ENCODE measurements around the gene ELK3.
A peak's percentile ranks its signal among the peaks of the same experiment; 100 is the strongest.

The ELK3 gene

GRCh38 chr12:96190413-96191108 lies 3.6 kb upstream of the ELK3 start:
- no peak for DNase-seq

GRCh38 chr12:96192926-96193573 lies 1.1 kb upstream of the ELK3 start:
- no peak for DNase-seq

- DNase-seq = no peak
These were observed 358 bp downstream of the ELK3 start for GRCh38 chr12:96194576-96194889.

GRCh38 chr12:96194971-96195844 lies 1.0 kb downstream of the ELK3 start:
- peak; percentile 60 for DNase-seq

- no peak for DNase-seq
These were observed 1.8 kb downstream of the ELK3 start for GRCh38 chr12:96195845-96196451.

GRCh38 chr12:96196781-96197180 lies 2.6 kb downstream of the ELK3 start:
- no peak for DNase-seq

- no peak for DNase-seq
These were observed 3.5 kb downstream of the ELK3 start for GRCh38 chr12:96197503-96198272.

- DNase-seq = no peak
These were observed 4.8 kb downstream of the ELK3 start for GRCh38 chr12:96198965-96199364.

GRCh38 chr12:96199464-96199863 lies 5.3 kb downstream of the ELK3 start:
- DNase-seq = no peak

- DNase-seq = no peak
These were observed 7.4 kb downstream of the ELK3 start for GRCh38 chr12:96201272-96202227.

GRCh38 chr12:96204381-96204780 lies 10.2 kb downstream of the ELK3 start:
- no peak for DNase-seq

- DNase-seq = no peak
These were observed 11.7 kb downstream of the ELK3 start for GRCh38 chr12:96205908-96206307.

- DNase-seq = no peak
These were observed 12.9 kb downstream of the ELK3 start for GRCh38 chr12:96206936-96207662.

GRCh38 chr12:96208346-96208745 lies 14.2 kb downstream of the ELK3 start:
- DNase-seq = no peak

GRCh38 chr12:96208801-96209549 lies 14.8 kb downstream of the ELK3 start:
- no peak for DNase-seq

- peak; percentile 32 for DNase-seq
These were observed 16.3 kb downstream of the ELK3 start for GRCh38 chr12:96210376-96211055.

GRCh38 chr12:96211988-96212387 lies 17.8 kb downstream of the ELK3 start:
- no peak for DNase-seq

- no peak for DNase-seq
These were observed 18.5 kb downstream of the ELK3 start for GRCh38 chr12:96212456-96213375.

Measured in activated CD4-positive, alpha-beta T cell treated with anti-CD3 and anti-CD28 coated beads for 1 hour (primary cell).